Cardiac fibroblast (primary cell): Measurements from ENCODE around the gene SRPK1.
"Not testable (repeated sequence)": the region's sequence is repeated elsewhere in the genome, so short reads cannot be mapped to it uniquely, and the experiment has no call there.

Source experiments
- DNase-seq, 2 donors: peaks; one replicate each; pipeline versions ENCODE4 v3.0.0 to v3.0.0-alpha.2; 2010; ENCODE audit warnings: low read depth in 2 of 2
- H3K4me3 ChIP-seq, 2 donors: replicated peaks in 1 of 2; 1 replicate in 1 of 2; 2 replicates in 1 of 2; pipeline ENCODE4 v1.5.1; 2011; ENCODE audit warnings: low read depth in 2 of 2, low read length in 2 of 2, mild to moderate bottlenecking in 2 of 2, moderate library complexity in 1 of 2
- TF ChIP-seq, protein P1 (sequence below): IDR thresholded peaks from one replicate; pipeline ENCODE4 v1.5.1; 2011; ENCODE audit warnings: low read depth, mild to moderate bottlenecking, low read length, inconsistent platforms

SRPK1 gene

DNA sequence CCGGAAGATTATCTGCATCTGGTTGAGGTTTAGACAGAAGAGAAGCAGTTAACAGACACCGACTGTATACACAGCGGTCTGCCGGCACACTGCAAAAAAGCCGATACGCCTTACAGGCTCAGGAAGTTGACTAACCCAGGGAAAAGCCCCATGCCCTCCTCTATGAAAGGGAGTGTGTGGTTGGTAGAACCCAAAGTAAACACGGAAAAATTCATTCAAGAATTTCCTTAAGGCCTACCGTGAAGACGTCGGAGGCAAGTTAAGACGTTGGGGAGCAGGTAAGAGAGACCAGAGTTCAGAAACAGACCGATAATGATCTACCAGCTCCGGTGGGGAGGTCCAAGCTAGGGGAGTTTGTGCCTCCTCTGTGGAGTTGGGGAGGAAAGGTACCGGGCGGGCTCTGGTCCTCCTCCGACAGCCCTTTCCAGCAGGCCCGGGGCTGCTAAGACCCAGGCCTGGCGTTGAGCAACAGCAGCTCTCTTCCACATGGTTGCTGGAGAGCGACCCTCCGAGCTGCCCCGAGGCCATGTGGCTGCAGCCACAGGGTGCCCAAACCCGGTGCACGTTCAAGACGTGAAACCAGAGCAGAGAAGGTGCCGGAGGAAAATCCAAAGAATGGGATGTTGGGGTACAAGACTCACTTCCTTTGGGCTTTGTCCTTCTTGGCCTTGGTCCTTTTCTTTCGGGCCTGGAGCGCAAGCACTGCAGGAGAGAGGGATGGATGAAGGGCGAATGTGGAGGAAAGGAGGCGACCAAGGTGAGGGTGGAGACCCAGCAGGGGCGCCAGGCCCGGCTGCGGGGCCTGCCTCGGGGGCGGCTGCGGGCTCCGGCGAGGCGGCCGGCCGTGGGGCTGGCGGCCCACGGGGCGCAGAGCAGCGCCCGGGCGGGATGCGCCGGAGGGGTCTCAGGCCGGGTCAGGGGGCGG lies 809 bp downstream of the SRPK1 start:
- H3K4me3 ChIP-seq: peak overlapping the region; percentile 69 to 83
- TF ChIP-seq, protein P1, sequence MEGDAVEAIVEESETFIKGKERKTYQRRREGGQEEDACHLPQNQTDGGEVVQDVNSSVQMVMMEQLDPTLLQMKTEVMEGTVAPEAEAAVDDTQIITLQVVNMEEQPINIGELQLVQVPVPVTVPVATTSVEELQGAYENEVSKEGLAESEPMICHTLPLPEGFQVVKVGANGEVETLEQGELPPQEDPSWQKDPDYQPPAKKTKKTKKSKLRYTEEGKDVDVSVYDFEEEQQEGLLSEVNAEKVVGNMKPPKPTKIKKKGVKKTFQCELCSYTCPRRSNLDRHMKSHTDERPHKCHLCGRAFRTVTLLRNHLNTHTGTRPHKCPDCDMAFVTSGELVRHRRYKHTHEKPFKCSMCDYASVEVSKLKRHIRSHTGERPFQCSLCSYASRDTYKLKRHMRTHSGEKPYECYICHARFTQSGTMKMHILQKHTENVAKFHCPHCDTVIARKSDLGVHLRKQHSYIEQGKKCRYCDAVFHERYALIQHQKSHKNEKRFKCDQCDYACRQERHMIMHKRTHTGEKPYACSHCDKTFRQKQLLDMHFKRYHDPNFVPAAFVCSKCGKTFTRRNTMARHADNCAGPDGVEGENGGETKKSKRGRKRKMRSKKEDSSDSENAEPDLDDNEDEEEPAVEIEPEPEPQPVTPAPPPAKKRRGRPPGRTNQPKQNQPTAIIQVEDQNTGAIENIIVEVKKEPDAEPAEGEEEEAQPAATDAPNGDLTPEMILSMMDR: no peak
- peak; percentile 58 to 85 for DNase-seq

DNA sequence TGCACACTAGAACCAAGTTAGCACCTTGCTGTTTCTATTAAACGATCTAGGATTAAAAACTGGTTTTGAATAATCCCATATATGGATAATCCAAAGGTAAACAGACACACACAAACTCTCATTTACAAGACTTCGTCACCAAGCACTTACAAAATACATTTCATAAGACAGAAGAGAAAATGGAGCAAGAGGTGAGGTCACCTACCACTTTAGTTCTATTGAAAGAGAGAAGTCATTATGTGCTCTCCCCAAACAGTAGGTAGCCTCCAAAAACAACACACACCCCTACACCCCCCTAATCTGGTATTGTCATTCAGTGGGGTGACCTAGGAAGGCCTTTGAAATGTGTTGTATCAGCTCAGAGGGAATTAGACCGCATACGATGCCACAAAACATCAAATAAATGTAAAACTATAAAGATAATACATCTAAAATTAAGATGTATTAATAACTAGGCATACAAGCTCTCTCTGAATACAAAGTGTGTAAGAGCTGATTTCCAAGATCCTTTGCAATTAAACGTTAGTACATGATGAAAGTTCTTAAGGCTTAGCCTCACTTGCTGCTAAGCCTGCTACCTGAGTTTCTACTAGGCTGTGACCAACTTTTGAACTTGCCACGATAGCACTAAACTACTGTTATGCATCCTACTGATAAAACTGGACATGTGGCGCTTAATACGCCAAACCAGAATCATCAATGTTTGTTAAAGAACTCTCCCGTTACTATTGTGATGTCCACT lies 1.6 kb downstream of the SRPK1 start:
- DNase-seq: peak in 1 of 2 donors; percentile 82
- H3K4me3 ChIP-seq: peak overlapping the region; percentile 69 to 83
- TF ChIP-seq, protein P1: no peak

DNA sequence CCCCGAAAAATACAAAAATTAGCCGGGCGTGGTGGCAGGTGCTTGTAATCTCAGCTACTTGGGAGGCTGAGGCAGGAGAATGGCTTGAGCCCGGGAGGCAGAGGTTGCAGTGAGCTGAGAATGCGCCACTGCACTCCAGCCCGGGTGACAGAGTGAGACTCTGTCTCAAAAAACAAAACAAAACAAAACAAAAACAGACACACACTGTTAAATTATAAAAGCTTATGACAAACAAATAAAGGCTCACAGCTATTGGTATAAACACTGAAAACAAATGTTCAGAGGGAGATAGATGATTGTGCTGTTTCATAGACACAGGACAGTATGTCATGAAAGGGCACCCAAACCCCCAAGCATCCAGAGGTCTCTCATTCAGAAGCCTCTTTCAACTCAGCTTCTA lies 4.0 kb downstream of the SRPK1 start:
- DNase-seq, H3K4me3 ChIP-seq: not testable (repeated sequence)

DNA sequence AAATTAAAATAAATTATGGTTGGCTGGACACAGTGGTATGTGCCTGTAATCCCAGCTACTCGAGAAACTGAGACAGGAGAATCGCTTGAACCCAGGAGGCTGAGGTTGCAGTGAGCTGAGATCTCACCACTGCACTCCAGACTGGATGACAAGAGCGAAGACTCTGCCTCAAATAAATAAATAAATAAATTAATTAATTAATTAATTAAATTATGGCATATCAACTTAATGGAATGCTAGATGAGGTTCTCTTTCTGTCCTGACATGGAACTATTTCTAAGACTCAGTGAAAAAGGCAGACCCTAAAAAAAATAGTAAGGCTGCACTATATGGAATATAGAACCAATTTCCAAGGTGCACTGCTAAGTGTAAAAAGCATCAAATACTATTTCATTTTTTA lies 4.8 kb downstream of the SRPK1 start:
- no peak for DNase-seq
- H3K4me3 ChIP-seq: no peak overlapping the region
- TF ChIP-seq, protein P1: no peak

DNA sequence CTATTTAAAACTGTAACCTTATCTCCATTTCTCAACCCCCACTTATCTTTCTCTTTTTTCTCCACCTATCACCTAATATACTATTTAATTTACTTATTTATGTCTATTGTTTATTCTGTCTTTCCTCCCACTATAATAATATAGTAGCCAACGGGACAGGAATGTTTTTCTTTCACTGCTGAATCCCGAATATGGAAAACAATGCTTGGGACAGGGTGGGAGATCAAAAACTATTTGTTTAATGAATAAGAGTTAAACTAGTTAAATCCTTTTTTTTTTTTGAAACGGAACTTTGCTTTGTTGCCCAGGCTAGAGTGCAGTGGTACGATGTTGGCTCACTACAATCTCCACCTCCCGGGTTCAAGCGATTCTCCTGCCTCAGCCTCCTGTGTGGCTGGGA lies 6.4 kb downstream of the SRPK1 start:
- TF ChIP-seq, protein P1: no peak
- no peak for DNase-seq
- no peak overlapping the region for H3K4me3 ChIP-seq

DNA sequence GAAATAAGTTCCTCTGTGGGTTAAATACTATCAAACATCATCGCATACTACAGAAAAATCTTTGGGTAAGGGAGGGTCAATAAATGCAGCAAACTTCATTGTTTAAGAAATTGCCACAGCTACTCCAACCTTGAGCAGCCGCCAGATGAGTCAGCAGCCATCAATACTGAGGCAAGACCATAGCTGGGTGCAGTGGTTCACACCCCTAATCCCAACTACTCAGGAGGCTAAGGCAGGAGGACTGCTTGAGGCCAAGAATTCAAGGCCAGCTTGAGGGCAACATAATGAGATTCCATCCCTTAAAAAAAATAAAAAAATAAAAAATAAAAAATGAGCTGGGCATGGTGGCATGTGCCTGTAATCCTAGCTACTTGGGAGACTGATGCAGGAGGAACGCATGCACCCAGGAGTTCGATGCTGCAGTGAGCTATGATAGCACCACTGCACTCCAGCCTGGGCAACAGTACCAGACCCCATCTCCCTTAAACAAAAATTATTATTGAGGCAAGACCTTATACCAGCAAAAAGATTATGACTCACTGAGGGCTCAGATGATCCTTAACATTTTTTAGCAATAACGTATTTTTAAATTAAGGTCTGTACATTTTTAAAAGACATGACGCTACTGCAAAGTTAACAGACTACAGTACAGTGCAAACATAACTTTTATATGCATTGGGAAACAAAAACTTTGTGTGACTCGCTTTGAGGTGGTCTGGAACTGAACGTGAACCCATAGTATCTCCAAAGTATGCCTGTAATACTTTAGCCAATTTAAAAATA lies 8.8 kb downstream of the SRPK1 start:
- no peak overlapping the region for H3K4me3 ChIP-seq
- peak; percentile 35 to 67 for DNase-seq
- TF ChIP-seq, protein P1: no peak

DNA sequence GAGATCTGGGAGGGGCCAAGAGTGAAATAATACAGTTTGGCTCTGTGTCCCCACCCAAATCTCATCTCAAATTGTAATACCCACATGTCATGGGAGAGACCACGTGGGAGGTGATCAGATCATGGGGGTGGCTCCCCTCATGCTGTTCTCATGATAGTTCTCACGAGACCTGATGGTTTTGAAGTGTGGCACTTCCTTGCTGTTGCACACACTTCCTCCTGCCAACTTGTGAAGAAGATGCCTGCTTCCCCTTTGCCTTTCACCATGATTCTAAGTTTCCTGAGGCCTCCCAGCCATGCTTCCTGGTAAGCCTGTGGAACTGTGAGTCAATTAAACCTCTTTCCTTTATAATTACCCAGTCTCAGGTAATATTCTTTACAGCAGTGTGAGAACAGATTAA lies 11.3 kb downstream of the SRPK1 start:
- not testable (repeated sequence) for DNase-seq, H3K4me3 ChIP-seq

DNA sequence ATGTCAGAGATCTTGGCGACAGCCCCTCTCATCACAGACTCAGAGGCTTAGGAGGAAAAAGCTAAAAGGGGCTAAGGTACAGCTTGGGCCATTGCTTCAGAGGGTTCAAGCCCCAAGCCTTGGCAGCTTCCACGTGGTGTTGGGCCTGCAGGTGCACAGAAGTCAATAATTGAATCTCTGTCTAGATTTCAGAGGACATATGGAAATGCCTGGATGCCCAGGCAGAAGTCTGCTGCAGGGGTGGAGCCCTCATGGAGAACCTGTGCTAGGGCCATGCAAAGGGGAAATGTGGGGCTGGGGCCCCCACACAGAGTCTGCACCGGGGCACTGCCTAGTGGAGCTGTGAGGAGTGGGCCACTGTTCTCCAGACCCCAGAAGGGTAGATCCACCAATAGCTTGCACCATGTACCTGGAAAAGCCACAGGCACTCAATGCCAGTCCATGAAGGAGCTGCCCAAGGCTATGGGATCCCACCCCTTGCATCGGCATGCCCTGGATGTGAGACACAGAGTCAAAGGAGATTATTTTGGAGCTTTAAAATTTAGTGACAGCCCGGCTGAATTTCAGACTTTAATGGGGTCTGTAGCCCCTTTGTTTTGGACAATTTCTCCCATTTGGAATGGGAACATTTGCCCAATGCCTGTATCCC lies 12.0 kb downstream of the SRPK1 start:
- H3K4me3 ChIP-seq, DNase-seq: not testable (repeated sequence)
